Sigmoid colon (tissue), 3 donors: ENCODE results near the gene R3HDM2.

ENCODE experiments used
- POLR2A ChIP-seq, 2 donors: fragments of 450-650 bp; IDR thresholded peaks; one replicate each; pipeline ENCODE4 v1.6.1; 2016; ENCODE audit warnings: antibody characterized with exemption in 2 of 2, mild to moderate bottlenecking in 2 of 2, moderate library complexity in 2 of 2
- TF ChIP-seq, protein P1 (sequence below), 4 experiments: fragments of 450-650 bp in 3 of 4; fragments of 200-600 bp in 1 of 4; IDR thresholded peaks; one replicate each; pipeline ENCODE4 v1.5.1; 2016 to 2019; ENCODE audit warnings: antibody characterized with exemption in 4 of 4, mild to moderate bottlenecking in 3 of 4, moderate library complexity in 2 of 4

DNA sequence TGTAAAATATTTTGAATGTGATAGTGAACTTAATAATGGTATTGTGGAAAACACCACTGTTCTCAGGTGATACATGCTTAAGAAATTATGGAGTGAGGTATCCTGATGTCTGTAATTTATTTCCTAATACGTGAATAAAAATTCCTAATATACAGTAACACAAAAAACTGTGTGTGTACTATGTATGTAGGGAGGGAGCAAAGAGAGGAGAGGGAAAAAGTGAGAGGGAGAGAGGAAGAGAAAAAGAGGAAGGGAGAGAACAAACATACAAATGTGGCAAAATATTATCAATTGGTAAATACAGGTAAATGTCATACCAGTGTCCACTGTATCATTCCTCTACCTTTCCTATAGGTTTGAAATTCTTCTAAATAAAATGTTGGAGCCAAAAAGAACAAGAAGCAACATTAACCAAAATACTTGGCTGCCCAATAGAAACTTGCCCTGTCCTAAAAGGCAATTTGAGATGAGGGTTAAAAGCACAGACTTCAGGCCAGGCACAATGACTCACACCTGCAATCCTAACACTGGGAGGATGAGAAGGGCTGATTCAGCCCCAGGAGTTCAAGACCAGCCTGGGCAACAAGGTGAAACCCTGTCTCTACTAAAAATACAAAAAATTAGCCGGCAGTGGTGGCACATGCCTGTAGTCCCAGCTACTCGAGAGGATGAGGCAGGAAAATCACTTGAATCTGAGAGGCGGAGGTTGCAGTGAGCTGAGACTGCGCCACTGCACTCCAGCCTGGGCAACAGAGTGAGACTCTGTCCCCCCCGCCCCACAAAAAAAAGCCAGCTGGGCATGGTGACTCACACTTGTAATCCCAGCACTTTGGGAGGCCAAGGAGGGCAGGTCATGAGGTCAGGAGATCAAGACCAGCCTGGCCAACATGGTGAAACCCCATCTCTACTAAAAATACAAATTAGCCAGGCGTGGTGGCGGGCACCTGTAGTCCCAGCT, 14.5 kb downstream of the R3HDM2 start:
- TF ChIP-seq, protein P1, sequence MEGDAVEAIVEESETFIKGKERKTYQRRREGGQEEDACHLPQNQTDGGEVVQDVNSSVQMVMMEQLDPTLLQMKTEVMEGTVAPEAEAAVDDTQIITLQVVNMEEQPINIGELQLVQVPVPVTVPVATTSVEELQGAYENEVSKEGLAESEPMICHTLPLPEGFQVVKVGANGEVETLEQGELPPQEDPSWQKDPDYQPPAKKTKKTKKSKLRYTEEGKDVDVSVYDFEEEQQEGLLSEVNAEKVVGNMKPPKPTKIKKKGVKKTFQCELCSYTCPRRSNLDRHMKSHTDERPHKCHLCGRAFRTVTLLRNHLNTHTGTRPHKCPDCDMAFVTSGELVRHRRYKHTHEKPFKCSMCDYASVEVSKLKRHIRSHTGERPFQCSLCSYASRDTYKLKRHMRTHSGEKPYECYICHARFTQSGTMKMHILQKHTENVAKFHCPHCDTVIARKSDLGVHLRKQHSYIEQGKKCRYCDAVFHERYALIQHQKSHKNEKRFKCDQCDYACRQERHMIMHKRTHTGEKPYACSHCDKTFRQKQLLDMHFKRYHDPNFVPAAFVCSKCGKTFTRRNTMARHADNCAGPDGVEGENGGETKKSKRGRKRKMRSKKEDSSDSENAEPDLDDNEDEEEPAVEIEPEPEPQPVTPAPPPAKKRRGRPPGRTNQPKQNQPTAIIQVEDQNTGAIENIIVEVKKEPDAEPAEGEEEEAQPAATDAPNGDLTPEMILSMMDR (IDR thresholded peaks at IDR 0.05) = no peak
- no peak for TF ChIP-seq POLR2A (IDR thresholded peaks at IDR 0.05)
